Measurements from ENCODE around the gene SLC9A4. TPM values are rescaled to one million over a fixed set of nuclear protein-coding genes. Genes with fewer than 3 reads are reported as not detected.

The SLC9A4 gene
- polyA plus RNA-seq, 1 experiment: not detected

DNA sequence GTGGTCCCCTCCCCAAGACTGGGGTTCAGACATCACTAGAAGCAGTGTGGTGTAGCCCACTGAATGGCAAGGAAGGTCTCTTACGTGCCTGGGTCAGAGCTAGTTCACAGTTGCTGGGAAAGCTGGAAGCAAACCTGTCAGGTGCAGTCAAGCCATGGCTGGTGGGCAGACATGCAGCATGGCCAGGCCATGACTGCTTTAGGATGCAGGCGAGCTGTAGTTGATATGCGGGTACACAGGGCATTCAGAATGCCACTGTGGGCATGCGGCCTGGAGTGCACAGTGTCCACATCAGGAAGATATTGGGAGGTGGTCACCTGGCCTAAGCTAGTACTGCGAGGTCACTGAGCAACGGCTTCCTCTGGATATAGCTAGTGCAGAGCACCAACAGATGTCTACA is 11.8 kb upstream of the SLC9A4 start:
- TF ChIP-seq, protein P1, sequence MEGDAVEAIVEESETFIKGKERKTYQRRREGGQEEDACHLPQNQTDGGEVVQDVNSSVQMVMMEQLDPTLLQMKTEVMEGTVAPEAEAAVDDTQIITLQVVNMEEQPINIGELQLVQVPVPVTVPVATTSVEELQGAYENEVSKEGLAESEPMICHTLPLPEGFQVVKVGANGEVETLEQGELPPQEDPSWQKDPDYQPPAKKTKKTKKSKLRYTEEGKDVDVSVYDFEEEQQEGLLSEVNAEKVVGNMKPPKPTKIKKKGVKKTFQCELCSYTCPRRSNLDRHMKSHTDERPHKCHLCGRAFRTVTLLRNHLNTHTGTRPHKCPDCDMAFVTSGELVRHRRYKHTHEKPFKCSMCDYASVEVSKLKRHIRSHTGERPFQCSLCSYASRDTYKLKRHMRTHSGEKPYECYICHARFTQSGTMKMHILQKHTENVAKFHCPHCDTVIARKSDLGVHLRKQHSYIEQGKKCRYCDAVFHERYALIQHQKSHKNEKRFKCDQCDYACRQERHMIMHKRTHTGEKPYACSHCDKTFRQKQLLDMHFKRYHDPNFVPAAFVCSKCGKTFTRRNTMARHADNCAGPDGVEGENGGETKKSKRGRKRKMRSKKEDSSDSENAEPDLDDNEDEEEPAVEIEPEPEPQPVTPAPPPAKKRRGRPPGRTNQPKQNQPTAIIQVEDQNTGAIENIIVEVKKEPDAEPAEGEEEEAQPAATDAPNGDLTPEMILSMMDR (IDR thresholded peaks at IDR 0.05; ENCODE audit: low read depth, low read length): no peak
- no peak for DNase-seq (ENCODE audit: low read depth, low spot score)
- Histone ChIP-seq H3K4me3 (ENCODE audit: low read depth, low read length) (no peak overlapping the region), H3K9me3 (ENCODE audit: control insufficient read depth, insufficient read depth, low read length) (no peaks in the 10 kb centered on the region), H3K27me3 (ENCODE audit: control insufficient read depth, insufficient read depth, low read length) (peaks cover 10% of the 10 kb centered on the region), H3K27ac (ENCODE audit: low read depth, low read length) (no peak overlapping the region)
- CTCF ChIA-PET: interaction anchor here (1.3 to 1.5 kb wide), 3 partner anchors 10 to 18 kb away, joined by 3 to 4 read pairs (median 4); partner anchors contain the start of gene SLC9A4
- POLR2A ChIA-PET: no interaction called here

DNA sequence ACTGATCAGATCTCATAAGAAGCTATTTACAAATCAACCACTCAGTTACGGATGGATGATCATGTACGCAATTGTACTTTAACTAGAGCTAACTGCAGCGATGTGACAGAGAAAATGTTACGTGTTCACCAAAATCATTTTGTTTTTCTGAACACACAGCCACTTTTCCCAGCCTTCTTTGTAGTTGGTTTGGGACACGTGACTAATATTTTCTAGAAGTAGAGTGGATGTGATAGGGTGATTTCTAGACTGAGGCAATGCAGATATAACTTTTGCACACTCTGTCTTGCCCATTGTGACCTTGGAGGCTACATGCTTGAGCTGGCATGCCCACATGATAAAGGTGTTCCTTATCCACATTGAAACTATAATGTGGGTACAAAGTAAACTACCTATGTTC is 9.9 kb upstream of the SLC9A4 start:
- TF ChIP-seq, protein P1 (IDR thresholded peaks at IDR 0.05; ENCODE audit: low read depth, low read length): no peak
- CTCF ChIA-PET: no interaction called here
- no peak for DNase-seq (ENCODE audit: low read depth, low spot score)
- Histone ChIP-seq H3K9me3 (ENCODE audit: control insufficient read depth, insufficient read depth, low read length) (no peaks in the 10 kb centered on the region), H3K4me3 (ENCODE audit: low read depth, low read length) (no peak overlapping the region), H3K27me3 (ENCODE audit: control insufficient read depth, insufficient read depth, low read length) (peaks cover 10% of the 10 kb centered on the region), H3K27ac (ENCODE audit: low read depth, low read length) (no peak overlapping the region)
- POLR2A ChIA-PET: no interaction called here

DNA sequence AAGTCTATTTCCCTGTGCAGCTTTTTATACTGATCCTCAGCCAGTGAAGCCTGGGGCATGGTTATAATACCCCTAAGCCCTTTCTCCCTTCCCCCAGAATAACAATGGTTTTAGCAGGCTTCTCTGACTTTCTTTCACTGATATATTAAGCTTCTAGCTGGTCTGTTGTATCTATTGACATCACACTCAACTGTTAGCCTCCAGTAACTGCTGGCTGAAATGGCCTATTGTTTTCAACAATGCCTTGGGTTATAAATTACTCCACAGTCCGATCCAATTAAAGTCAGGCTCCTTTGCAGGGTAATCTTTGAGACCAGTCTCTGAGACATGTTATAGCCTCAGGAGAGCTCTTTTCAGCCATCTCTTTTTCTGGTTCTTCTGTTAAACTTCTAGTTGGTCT is 2.9 kb upstream of the SLC9A4 start:
- Histone ChIP-seq H3K27ac (ENCODE audit: low read depth, low read length) (no peak overlapping the region), H3K4me3 (ENCODE audit: low read depth, low read length) (no peak overlapping the region), H3K9me3 (ENCODE audit: control insufficient read depth, insufficient read depth, low read length) (no peaks in the 10 kb centered on the region), H3K27me3 (ENCODE audit: control insufficient read depth, insufficient read depth, low read length) (peaks cover 8% of the 10 kb centered on the region)
- ChIA-PET CTCF (interaction anchor here (0.6 to 6.4 kb wide), 2 partner anchors 17 to 145 kb away, joined by 3 to 237 read pairs; no protein-coding TSS in a partner anchor), POLR2A (no interaction called here)
- TF ChIP-seq, protein P1 (IDR thresholded peaks at IDR 0.05; ENCODE audit: low read depth, low read length): no peak
- no peak for DNase-seq (ENCODE audit: low read depth, low spot score)

DNA sequence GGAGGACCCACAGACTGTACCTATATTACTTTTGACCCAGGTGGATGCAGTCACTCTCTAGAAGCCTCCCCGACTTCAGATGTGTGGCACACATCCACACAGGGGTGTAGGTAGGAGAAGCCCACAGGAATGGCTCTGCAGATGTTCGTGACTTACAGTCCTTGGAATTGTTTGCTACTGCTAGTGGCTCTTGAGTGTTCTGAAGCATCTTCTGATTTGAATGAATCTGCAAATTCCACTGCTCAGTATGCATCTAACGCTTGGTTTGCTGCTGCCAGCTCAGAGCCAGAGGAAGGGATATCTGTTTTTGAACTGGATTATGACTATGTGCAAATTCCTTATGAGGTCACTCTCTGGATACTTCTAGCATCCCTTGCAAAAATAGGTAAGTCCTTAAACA is 605 bp downstream of the SLC9A4 start:
- ChIA-PET POLR2A (no interaction called here), CTCF (interaction anchor here (0.6 to 6.4 kb wide), 40 partner anchors 9 to 1691 kb away, joined by 3 to 237 read pairs (median 4); no protein-coding TSS in a partner anchor)
- TF ChIP-seq, protein P1 (IDR thresholded peaks at IDR 0.05; ENCODE audit: low read depth, low read length): no peak
- peaks cover 26% of the 10 kb centered on the region for H3K27me3 ChIP-seq (ENCODE audit: control insufficient read depth, insufficient read depth, low read length)
- H3K27ac ChIP-seq (ENCODE audit: low read depth, low read length): no peak overlapping the region
- no peak overlapping the region for H3K4me3 ChIP-seq (ENCODE audit: low read depth, low read length)
- no peaks in the 10 kb centered on the region for H3K9me3 ChIP-seq (ENCODE audit: control insufficient read depth, insufficient read depth, low read length)
- no peak for DNase-seq (ENCODE audit: low read depth, low spot score)

DNA sequence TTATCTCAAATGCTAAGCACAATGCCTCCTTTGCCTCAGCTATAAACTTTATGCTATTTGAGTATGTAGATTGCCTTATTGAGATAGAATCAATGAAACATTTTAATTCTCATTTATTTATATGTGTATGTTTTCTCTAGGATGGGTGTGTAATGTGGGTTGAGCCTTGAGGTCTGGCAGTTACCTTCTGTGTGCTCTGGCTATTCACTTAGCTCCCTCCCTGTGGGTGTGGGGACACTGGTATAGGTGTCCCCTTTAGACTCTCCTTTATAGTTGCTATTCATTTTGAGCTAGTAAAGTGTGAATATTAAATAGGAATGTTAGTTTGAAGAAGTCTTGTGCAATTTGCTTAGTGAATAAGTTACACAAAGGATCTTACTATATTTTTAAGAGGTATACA is 1.8 kb downstream of the SLC9A4 start:
- TF ChIP-seq, protein P1 (IDR thresholded peaks at IDR 0.05; ENCODE audit: low read depth, low read length): no peak
- CTCF ChIA-PET: interaction anchor here (0.9 to 6.4 kb wide), 6 partner anchors 14 to 332 kb away, joined by 3 to 237 read pairs (median 16); no protein-coding TSS in a partner anchor
- Histone ChIP-seq H3K4me3 (ENCODE audit: low read depth, low read length) (no peak overlapping the region), H3K27ac (ENCODE audit: low read depth, low read length) (no peak overlapping the region), H3K9me3 (ENCODE audit: control insufficient read depth, insufficient read depth, low read length) (no peaks in the 10 kb centered on the region; the same call in 1 of the 2 replicates), H3K27me3 (ENCODE audit: control insufficient read depth, insufficient read depth, low read length) (peaks cover 29% of the 10 kb centered on the region)
- POLR2A ChIA-PET: no interaction called here
- no peak for DNase-seq (ENCODE audit: low read depth, low spot score)

Data from AG04450 (cell line).